Pons (tissue), 1 donor: Measurements from ENCODE around the gene KCNJ15.
A peak's percentile ranks its signal among the peaks of the same experiment; 100 is the strongest.

Source experiments
- DNase-seq: peaks from one replicate; pipeline ENCODE4 v3.0.0-alpha.2; 2016; ENCODE audit warnings: low spot score

The KCNJ15 gene

DNA sequence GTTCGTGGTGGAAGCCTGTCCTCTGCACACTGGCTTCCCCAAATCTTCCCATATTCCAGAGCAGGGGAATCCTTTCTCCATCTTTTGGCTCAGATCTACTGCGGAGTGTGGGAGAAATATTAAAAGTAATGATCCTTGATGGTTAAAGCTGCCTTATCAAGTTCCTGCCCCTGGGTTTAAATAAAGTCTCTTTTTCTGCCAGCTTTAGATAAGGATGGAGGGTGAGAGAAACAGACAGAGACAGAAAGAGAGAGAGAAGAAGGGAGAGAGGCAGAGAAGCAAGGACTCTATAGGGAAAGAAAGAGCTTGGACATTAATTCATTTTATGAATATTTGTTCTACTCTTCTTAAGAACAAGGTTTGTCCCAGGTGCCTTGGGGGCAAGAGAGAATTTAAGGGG lies 98.0 kb downstream of the KCNJ15 start:
- no peak for DNase-seq

DNA sequence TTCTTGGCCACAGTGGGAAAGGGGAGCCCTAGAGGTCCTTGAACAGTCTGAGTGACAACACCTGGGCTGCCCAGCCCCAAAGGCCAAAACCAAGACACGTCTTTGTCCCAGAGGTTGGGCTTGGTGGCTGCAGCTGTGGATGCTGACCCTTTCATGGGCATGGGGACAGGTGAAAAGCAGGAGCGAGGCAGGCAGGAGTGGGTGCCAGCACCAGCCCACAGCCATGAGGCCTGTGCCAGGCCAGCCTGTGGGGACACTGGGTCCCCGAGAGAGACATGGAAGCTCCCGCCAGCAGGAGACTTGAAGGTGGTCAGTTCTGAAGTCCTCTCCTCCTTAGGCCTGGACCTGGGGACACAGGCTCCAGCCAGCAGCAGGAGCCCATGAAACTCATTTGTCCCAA lies 98.6 kb downstream of the KCNJ15 start:
- DNase-seq: no peak

DNA sequence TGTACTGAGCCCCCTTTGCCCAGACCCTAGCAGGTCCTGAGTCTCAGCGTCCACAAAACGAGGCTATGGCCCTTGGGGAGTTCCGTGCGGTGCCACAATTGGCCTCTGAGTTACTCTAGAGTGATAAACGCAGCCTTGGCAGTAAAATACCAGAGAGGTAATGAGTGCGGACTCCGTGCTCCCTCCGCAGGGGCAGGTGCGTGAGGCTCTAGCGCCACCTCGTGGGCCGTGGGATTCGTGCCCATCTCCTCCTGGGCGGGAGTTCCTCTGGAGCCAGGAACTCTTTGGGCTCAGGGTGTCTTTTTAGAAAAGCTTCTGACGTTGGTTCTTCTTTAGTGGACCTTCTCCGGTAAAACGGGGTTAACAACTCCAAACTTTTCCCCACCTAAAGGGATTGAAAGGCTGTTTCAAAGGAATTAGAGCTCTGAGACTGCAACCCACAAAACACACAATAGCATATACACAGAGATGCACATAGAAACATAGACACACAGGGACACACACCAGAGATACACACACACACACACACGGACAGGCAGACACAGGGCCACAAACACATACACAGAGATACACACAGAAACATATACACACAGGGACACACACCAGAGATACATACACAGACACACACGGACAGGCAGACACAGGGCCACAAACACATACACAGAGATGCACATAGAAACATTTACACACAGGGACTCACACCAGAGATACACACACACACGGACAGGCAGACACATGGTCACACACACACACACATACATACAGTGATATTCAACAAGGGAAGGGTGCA lies 99.4 kb downstream of the KCNJ15 start:
- peak; percentile 21 for DNase-seq
